ENCODE data around the gene SETD4.
"Not testable (repeated sequence)": the region's sequence is repeated elsewhere in the genome, so short reads cannot be mapped to it uniquely, and the experiment has no call there.

The SETD4 gene, protein sequence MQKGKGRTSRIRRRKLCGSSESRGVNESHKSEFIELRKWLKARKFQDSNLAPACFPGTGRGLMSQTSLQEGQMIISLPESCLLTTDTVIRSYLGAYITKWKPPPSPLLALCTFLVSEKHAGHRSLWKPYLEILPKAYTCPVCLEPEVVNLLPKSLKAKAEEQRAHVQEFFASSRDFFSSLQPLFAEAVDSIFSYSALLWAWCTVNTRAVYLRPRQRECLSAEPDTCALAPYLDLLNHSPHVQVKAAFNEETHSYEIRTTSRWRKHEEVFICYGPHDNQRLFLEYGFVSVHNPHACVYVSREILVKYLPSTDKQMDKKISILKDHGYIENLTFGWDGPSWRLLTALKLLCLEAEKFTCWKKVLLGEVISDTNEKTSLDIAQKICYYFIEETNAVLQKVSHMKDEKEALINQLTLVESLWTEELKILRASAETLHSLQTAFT

DNA sequence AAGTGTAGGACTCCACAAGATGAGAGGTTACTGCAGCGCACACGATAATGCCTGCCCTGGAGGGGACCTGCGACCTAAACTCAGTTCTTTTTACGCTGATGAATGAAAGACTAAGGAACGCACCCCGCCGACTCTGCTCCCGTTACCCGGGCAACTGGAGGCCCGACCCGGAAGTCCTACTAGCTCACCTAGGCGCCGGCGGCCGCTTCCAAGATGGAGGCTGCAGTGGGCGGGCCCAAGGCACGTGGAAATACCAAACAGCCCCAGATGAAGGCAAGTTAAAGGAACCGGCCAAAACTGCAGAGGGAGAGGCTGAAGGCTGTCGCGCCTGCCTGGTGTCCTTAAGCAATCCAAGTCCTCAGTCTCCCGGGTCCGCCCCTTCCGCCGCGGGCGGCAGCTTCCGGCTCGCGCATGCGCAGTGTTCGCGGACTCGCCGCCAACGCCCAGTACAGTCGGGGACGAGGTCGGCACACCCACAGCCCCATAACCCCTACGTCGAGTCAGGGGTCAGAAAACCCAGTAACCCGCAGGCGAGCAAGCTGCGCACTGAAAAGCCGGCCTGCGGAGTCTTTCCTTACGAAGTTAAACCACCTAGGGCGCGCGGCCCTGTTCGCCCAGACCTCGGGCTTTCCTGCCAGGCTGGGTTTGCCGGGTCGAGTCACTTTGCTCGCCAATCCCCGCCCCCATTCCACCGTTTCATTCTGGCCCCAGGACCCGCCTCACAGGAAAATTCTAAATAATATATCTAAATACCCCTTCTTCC, at the start of gene SETD4:
SETD4 (minus strand) TSS at position 368 of the 763 bp plus-strand sequence. CDS start 1,638 bp downstream, outside the sequence.
- DNase-seq: peak; percentile 95

DNA sequence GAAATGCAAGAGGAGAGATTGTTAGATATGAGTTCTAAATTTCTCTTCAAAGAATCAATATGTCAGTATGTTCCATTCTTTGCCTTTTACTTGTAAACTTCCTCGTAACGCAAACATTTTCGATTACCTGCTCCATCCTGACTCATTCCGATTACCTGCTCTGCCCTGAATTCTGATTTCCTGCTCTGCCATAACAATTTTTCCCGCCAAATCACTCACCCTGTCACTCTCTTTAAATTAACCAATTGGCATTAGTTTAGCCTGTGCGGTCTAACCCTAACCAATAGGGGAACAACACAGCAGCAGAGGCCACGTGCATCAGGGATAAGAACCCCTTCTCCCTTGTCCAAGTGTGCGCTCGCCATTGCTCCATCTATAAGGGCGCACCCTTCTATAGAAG, 49.5 kb upstream of the SETD4 start:
- DNase-seq: no peak

DNA sequence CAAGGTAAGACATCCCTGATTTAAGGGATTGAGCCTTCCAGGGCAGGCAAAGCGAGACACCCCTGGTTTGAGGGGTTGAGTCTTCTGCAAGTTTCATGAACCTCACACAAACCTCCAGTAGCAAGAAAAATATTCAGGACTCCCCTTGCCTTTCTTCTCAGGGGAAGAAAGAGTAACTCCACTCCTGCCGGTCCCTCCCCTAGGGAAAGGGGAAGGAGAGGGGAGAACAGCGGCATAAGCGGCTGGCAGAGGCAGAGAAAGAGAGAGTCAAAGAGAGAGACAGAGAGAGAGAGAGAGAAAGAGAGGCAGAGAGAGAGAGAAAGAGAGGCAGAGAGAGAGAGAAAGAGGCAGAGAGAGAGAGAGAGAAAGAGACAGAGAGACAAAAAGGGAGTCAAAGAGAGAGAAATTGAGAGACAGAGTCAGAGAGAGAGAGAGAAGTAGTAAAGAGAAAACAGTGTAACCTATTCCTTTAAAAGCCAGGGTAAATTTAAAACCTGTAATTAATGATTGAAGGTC, 45.1 kb upstream of the SETD4 start:
- no peak for DNase-seq

DNA sequence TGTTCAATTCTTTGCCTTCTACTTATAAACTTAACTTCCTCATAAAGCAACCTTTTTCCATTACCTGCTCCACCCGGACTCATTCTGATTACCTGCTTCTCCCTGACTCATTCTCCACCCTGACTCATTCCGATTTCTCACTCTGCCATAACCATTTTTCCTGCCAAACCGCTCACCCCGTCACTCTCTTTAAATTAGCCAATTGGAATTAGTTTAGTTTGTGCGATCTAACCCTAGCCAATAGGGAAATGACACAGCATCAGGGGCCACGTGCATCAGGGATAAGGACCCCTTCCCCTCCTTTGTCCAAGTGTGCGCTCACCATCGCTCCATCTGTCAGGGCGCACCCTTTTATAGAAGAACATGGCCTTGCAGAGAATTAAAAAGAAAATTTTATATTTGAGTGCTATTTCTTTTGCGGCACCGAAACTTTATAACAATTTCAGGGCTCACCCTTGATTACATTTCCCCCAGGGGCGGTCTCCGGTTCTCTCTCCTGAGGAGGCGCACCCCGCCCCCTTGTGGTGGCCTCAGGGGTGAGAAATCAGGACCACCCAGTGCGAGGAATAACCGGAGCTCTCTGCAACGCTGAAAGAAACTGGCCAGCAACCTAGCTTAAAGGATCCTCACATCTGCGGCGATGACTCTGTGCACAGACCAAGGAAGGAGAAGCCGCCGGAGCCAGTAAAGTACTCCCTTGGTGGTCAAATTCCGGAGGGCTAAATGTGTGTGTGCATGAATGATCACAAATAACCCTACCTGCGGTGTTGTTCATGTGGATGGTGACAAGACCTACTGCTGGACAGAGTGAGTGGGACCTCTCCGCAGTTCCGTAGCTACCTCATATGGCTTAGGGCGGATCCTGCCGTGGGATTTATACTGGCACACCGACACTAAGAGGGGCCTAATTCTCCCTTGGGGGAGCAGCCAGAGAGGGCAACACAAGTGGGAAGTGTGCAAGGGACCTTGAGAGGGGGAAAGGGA, 44.3 kb upstream of the SETD4 start:
- peak; percentile 35 for DNase-seq

DNA sequence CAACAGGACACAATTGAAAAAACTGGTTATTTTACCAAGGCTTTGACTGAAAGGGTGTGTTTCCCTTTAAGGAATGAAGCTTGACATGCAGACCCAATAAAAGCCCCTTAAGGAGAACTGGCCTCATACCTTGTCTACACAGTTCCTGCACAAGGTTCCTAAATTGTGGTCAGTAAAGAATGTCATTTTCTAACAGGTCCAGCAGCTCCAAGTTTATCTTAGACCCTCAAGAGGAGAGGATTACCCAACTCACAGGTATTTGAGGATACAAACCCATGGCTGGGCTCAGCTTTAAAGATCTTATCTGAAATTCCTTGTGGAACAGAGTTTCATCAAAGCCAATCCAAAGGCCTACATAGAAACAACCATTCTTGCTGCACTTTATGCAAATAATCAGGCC, 43.1 kb upstream of the SETD4 start:
- DNase-seq: no peak

DNA sequence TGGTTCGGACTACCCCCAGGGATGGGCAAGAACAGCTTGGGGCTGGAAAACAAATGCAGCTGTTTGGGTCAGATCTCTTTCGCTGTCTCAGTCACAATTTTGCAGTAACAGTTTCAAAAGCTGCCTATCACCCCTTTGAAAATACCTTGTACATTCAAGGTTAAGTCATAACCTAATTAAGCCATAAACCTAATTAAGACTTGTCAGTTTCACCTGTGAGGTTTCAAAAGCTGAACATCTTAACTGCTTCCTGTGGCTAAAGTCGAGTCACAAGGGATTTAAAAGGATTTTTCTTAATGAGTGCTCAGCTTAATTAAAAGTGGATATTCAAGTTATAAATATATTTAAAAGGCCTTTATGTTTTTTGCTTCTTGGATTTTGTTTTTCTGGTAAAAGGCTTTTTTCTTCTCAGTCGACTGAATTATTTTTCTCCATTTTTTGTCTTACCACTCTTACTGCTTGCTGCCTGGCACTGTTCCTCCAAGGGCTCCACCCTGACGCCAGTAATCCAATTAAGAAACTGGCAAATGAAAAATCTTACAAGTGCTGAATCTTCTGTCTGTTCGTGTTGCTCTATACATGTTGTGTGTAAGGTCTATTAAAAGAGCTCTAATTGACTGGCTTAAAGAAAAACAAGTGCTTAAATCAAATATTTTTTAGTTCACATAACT, 40.8 kb upstream of the SETD4 start:
- peak; percentile 25 for DNase-seq

DNA sequence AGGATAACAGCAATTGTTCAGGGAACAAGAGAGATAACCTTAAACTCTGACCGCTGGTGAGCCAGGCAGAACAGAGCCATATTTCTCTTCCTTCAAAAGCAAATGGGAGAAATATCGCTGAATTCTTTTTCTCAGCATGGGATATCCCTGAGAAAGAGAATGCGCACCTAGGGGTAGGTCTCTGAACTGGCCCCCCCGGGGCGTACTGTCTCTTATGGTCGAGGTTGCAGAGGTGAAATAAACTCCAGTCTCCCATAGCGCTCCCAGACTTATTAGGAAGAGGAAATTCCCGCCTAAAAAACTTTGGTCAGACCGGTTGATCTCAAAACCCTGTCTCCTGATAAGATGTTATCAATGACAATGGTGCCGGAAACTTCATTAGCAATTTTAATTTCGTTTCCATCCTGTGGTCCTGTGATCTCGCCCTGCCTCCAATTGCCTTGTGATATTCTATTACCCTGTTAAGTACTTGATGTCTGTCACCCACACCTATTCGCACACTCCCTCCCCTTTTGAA, 39.4 kb upstream of the SETD4 start:
- DNase-seq: not testable (repeated sequence)

DNA sequence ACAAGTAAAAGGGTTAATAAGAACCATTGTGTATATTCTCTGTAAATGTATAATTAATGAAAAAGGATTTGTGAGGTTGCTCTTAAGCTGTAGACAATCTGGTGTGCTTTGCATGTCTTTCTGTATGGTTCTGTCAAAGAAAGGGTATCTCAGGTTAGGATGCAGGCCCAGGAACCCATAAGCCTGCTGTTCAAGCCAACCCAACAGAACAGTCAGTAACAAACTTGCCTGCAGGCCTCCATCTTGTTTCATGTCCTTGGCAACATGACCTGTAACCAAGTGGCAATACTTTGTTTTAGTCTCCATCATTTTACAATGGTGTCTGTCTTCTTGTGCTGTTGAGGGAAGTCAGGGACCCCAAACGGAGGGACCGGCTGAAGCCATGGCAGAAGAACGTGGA, 38.7 kb upstream of the SETD4 start:
- no peak for DNase-seq

DNA sequence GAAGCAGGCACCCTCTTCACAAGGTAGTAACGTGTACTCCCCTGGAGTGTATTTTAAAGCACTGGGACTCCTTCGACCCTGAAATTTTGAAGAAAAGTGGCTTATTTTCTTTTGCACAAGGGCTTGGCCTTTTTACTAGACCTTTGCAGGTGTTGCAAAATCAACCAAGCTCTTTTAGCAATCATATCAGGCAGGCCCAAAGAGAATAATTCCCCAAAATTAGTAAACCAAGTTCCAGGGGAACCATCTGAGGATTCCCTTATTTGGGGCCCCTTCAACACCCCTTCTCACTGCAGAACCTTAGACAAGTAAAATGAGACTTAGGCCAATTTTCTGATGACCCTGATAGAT, 37.8 kb upstream of the SETD4 start:
- no peak for DNase-seq

DNA sequence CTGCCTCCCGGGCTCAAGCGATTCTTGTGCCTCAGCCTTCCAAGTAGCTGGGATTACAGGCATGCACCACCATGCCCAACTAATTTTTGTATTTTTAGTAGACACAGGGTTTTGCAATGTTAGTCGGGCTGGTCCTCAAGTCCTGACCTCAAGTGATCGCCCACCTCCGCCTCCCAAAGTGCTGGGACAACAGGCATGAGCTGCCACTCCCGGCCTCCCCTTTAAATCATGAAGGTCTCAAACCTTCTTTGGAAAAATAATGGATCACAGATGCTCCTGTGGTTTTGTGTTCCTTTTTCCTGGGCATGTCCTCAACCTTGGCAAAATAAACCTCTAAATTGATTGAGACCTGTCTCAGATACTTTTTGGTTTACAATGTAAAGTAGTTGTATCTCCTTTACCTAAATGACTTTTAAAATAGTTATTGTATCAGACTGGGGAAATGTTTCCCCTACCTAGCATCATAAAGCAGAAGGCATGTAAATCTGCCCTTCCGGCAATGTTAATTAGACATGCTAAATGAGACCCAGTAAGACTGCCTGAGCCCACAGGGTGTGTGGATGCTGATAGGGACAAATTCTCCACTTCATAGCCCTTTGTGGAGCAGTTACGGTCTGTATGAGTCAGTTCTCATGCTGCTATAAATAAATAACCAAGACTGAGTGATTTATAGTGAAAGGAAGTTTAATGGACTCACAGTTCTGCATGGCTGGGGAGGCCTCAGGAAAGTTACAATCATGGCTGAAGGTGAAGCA, 37.3 kb upstream of the SETD4 start:
- no peak for DNase-seq

DNA sequence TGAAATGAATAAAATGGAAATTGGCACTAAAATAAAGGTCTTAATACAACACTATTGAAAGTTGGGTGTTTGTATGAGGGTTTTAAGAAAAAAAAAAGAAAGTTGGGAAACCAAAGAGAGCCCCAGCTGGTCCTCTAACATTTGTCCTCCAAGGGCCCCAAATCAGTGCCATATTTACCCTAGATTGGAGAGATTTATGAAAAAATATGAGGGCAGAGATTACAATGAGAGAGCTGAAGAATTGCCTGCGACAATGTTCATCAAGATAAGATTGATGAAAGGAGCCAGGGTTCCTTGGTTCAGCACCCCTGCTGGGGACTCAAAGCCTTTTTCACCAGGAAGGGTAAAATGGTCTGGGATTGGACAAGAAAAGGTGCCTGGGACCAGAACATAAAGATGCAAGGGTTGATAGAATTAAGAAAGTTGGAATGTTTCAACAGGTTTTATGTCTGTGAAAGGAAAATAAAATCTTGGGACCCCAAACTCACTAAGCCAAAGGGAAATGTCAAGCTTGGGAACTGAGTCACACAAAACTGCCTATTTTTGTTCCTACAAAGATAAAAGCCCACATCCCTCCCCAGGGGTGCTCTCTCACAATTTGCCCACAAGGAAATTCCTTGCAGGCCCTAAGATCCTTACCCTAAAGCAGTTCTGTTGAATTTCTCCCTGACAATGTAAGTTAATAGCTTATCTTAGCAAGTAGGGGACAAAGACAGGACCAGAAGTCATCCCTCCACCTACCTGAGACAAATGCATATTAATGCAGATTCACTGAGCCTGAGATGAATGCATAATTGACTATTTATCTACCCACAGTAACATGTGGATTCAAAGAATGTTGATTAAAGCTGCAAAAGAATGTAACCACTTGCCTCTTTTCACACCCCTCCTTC, 36.3 kb upstream of the SETD4 start:
- DNase-seq: no peak

DNA sequence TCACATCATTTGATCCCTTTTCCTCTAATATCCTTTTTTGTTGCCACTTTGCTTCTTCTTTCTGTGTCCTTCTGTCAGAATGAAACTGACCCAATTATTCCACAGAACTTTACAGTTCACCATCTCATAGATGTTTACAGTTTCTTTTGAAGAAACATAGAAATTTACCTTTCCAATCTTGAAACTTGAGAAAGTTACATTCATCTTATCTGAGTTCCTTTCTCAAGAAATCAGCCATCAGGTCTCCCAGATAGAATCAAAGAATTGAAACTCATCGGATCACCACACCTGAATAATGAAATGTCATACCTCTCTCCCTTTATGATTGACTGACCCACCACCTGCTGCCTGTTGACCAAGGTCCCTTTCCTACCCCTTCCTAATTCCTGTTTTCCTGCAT, 33.2 kb upstream of the SETD4 start:
- DNase-seq: no peak

DNA sequence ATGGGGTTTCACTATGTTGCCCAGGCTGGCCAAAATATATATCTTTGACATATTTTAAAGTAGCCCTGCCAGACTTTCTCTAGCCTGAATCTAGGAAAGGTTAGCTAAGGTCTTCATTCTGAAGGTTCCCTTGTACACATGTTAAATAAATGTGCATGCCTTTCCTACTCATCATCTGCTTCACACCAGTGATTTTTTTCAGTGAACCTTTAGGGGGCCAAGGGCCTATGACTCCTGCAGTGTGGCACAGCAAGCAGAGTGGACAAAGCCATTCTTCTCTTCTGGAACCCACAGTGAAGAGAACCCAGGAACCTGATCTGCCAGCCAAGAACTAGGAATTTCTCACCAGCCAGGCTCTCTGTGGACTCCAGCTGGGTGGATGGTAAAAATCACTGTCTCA, 32.4 kb upstream of the SETD4 start:
- no peak for DNase-seq

DNA sequence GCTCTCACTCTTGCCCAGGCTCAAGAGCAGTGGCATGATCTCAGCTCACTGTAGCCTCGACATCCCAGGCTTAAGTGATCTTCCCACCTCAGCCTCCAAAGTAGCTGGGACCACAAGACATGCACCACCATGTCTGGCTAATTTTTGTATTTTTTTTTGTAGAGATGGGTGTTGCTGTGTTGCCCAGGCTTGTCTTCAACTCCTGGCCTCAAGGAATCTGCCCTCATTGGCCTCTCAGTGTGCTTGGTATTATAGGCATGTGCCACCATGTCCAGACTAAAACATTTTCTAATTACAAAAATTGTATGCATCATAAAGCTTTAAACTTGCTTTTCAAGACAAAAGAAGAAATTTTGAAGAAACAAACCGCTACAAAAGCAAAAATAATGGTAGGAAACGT, 29.6 kb upstream of the SETD4 start:
- no peak for DNase-seq

DNA sequence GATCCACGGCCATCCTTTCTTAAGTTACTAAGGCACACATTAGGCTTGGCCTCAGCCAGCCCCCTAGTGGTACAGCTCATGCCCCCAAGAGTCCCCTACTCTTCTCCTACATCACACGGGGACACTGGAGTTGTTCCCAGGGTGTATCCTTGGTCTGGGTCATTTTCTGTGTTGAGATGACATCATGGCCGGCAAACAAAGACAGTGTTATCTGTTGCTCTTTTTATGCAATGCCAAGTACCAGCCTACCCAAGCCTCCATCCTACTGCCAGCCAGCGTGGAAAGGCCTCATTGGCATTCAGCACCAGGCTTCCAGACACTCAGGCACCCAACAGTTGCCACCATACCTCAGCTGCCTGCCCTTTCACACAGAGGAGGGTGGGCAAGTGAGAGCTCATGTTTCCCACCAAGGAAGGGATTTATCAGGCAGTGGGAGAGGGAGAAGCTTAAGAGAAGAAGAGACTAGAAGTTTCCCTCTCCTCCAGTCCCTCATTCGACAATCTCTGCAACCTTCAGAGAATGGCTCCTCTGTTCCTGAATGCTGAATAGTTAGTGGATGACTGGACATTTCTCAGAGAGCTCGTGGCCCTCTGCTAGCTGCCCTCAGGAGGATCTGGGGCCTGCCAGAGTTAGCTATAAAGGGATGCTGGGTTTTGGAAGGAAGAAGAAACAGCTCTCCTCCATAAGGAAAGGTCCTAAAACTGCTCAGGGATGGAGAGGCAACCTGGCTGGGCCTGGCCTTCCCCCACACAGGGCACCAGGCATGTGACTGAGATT, 27.2 kb upstream of the SETD4 start:
- no peak for DNase-seq

DNA sequence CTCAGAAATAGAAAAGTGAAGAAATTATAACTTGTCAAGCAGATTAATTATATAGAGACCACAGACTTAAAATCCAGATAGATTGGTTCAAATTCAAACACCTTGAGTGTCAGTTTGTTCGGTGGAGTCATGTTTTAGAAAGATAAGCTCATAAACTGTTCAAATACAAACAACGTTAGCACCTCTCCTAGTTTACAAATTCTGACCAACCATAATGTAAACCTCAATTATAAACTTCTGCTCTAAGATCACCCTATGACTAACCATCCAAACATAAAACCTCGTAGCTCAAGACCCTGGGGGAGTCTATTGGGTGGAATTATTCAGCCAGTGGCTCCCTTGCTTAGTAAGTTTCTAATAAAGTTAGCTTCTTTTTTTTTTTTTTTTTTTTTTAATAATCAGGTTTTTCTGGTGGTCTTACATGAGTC, 21.9 kb upstream of the SETD4 start:
- no peak for DNase-seq

DNA sequence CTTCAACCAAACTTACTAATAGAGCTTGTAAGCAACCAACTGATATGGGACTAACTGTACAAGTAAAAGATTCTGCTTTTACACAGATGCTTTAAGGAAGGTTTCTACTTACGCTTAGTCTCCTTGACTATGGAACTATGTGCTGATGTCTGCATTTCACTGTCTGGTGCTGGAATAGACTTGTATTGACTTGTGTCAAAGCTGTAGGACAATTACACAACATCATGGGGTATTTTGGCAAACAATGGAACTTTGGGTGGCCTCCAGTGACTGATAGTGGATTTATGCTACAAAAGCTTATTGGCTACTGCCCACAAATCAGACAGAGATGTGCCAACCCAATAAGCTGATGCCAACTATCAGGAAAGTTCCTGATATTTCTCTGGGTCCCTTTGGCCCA, 20.1 kb upstream of the SETD4 start:
- DNase-seq: no peak

DNA sequence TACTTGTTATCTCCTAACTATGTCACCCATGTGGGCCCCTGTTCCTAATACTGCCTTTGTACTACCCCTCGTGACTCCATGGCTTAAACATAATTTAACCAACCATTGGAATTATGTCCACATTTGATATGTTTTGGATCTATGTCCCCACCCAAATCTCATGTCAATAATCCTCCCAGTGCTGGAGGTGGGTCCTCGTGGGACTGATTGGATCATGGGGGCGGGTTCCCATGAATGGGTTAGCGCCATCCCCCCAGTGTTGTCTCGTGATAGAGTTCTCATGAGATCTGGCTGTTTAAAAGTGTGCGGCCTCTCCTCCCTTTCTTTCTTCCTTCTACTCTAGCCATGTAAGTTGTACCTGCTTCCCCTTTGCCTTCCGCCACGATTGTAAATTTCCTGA, 19.3 kb upstream of the SETD4 start:
- DNase-seq: no peak

DNA sequence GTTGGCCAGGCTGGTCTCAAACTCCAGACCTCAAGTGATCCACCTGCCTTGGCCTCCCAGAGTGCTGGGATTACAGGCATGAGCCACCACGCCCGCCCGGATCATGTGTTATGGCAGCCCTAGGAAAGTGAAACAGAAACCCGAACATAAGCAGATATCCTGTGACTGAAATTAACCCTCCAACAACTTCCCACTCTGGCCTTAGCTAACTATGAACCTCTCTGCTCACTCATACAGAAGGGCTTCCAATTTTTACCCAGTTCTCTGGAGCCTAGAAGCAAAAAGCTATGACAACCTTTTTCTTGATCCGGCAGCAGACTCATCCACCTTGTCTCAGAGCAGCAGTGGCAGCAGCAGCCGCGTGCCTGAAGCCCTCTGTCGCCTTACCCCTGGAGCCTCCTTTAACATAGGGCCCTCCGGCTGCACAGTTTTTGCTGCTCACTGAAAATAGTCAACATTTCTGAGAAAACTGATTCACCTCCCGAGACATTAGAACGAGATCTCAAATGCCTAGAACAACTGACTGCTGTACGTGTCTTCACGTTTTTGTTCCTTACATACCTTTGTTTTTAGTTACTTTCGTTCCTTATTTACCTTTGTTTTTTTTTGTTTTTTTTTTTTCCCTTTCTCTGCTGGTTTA, 18.8 kb upstream of the SETD4 start:
- no peak for DNase-seq

All from NCI-H69 (cell line).